CD4-positive, alpha-beta T cell (primary cell): ENCODE measurements around the gene CA11. TPM values are rescaled to one million over a fixed set of nuclear protein-coding genes. Genes with fewer than 3 reads are reported as not detected.

Experiments
- ATAC-seq: fragments of 200-7000 bp; cut with Tn5 transposase; one replicate; pipeline ENCODE4 v1.10.0; 2022; ENCODE audit warnings: mild to moderate bottlenecking; ENCODE audit not compliant: poor library complexity
- CTCF ChIA-PET: fragments of 350-600 bp; sonication (Branson Sonifier 250); formaldehyde crosslinking; loops from one replicate; lab custom pipeline; 2021; ENCODE audit warnings: antibody characterized with exemption, inconsistent platforms; lab: Charles Lee
- POLR2A ChIA-PET: fragments of 350-600 bp; sonication (Branson Sonifier 250); formaldehyde crosslinking; loops from one replicate; lab custom pipeline; 2021; ENCODE audit warnings: antibody characterized with exemption, inconsistent platforms; lab: Charles Lee
- DNase-seq, 14 experiments: peaks; one replicate each; pipeline ENCODE4 v3.0.0-alpha.2; 2013 to 2020; ENCODE audit warnings: mixed read lengths in 2 of 14
- H3K27ac ChIP-seq, 2 donors: one replicate each; pipeline versions ENCODE4 v1.5.1 to v1.7.0; 2013; ENCODE audit warnings: low read length in 2 of 2, low read depth in 1 of 2, mild to moderate bottlenecking in 1 of 2
- H3K27me3 ChIP-seq, 2 experiments: 1 replicate in 1 of 2; 2 replicates in 1 of 2; pipeline versions ENCODE4 v1.6.1 to v1.7.0; 2013; ENCODE audit warnings: low read length in 2 of 2, control low read depth in 1 of 2, mild to moderate bottlenecking in 1 of 2, moderate library complexity in 1 of 2; ENCODE audit not compliant: insufficient read depth in 2 of 2, control insufficient read depth in 1 of 2
- H3K36me3 ChIP-seq: one replicate; pipeline ENCODE4 v1.6.1; 2013; ENCODE audit warnings: low read length, control low read depth; ENCODE audit not compliant: insufficient read depth
- H3K4me1 ChIP-seq: one replicate; pipeline ENCODE4 v1.6.1; 2013; ENCODE audit warnings: low read length, control low read depth; ENCODE audit not compliant: insufficient read depth
- H3K4me3 ChIP-seq: one replicate; pipeline ENCODE4 v1.5.1; 2013; ENCODE audit warnings: mild to moderate bottlenecking, low read length, moderate library complexity
- H3K9me3 ChIP-seq, 2 experiments: 1 replicate in 1 of 2; 2 replicates in 1 of 2; pipeline versions ENCODE4 v1.6.1 to v1.7.0; 2013; ENCODE audit warnings: low read length in 2 of 2, mild to moderate bottlenecking in 2 of 2, control low read depth in 1 of 2, moderate library complexity in 1 of 2; ENCODE audit not compliant: control insufficient read depth in 1 of 2, insufficient read depth in 1 of 2
- H3K27ac Mint-ChIP-seq: one replicate; pipeline ENCODE4 v1.8.0; 2020; ENCODE audit warnings: mixed read lengths
- H3K27me3 Mint-ChIP-seq: one replicate; pipeline ENCODE4 v1.8.0; 2021; ENCODE audit warnings: mixed read lengths
- H3K36me3 Mint-ChIP-seq: one replicate; pipeline ENCODE4 v1.8.0; 2021; ENCODE audit warnings: low read depth, mixed read lengths
- H3K4me1 Mint-ChIP-seq: one replicate; pipeline ENCODE4 v1.8.0; 2021; ENCODE audit warnings: low read depth, mixed read lengths
- H3K4me3 Mint-ChIP-seq: one replicate; pipeline ENCODE4 v1.8.0; 2020; ENCODE audit warnings: mild to moderate bottlenecking, mixed read lengths
- H3K9me3 Mint-ChIP-seq: one replicate; pipeline ENCODE4 v1.8.0; 2020; ENCODE audit warnings: mixed read lengths
- CTCF ChIP-seq: fragments of 200-600 bp; IDR thresholded peaks from one replicate; pipeline ENCODE4 v1.8.0; 2022; ENCODE audit warnings: antibody characterized with exemption, mild to moderate bottlenecking
- intact Hi-C, 2 experiments: fragments of 100-400 bp; cut with DNase I in 1 of 2; cut with micrococcal nuclease in 1 of 2; formaldehyde crosslinking; loops; one replicate each; pipeline versions ENCODE4 v1.15.1 to v1.9.0; 2023 to 2025; cut with DNase I, micrococcal nuclease
- total RNA-seq, 174 experiments: library from RNA in 2 of 174; stranded (reverse) in 2 of 174; gene quantifications; one replicate each; pipeline ENCODE4 v1.2.3 and lab custom pipeline; 2021 to 2026

Gene CA11
- total RNA-seq, 2 experiments from 2014 or later = 11.0 to 12.4 TPM

- no peaks in the 10 kb centered on the region for H3K9me3 ChIP-seq
- intact Hi-C loops = no loop called here
- Mint-ChIP-seq H3K36me3 (no peaks in the 10 kb centered on the region), H3K27ac (no peak overlapping the region), H3K4me1 (peaks cover 1% of the 10 kb centered on the region), H3K9me3 (no peaks in the 10 kb centered on the region), H3K4me3 (no peak overlapping the region), H3K27me3 (no peaks in the 10 kb centered on the region)
- DNase-seq = no peak
- CTCF ChIA-PET = no interaction called here
- H3K27me3 ChIP-seq = no peaks in the 10 kb centered on the region
- no peaks in the 10 kb centered on the region for H3K36me3 ChIP-seq
- H3K27ac ChIP-seq = no peak overlapping the region
- no peak for ATAC-seq
- H3K4me3 ChIP-seq = no peak overlapping the region
- peaks cover 2% of the 10 kb centered on the region for H3K4me1 ChIP-seq
- POLR2A ChIA-PET = no interaction called here
- no peak for TF ChIP-seq CTCF
Observed at GRCh38 chr19:48669903-48670668, 24.1 kb upstream of the CA11 start.

GRCh38 chr19:48668761-48669160 is 22.8 kb upstream of the CA11 start:
- POLR2A ChIA-PET = no interaction called here
- no peak for TF ChIP-seq CTCF

GRCh38 chr19:48668332-48668731 is 22.3 kb upstream of the CA11 start:
- Histone ChIP-seq H3K4me1 (no peaks in the 10 kb centered on the region), H3K9me3 (no peaks in the 10 kb centered on the region), H3K4me3 (no peak overlapping the region), H3K27ac (peak overlapping the region in 1 of 2 donors; percentile 29), H3K27me3 (no peaks in the 10 kb centered on the region), H3K36me3 (no peaks in the 10 kb centered on the region)
- ChIA-PET POLR2A (no interaction called here), CTCF (no interaction called here)
- ATAC-seq (no peak), DNase-seq (no peak)
- Mint-ChIP-seq H3K27ac (no peak overlapping the region), H3K27me3 (no peaks in the 10 kb centered on the region), H3K9me3 (no peaks in the 10 kb centered on the region), H3K4me3 (no peak overlapping the region), H3K4me1 (no peaks in the 10 kb centered on the region), H3K36me3 (no peaks in the 10 kb centered on the region)
- TF ChIP-seq CTCF = no peak
- intact Hi-C loops = no loop called here

More at GRCh38 chr19:48668761-48669160, 22.8 kb upstream of the CA11 start:
- Mint-ChIP-seq H3K36me3 (no peaks in the 10 kb centered on the region), H3K4me3 (no peak overlapping the region), H3K27me3 (no peaks in the 10 kb centered on the region), H3K9me3 (no peaks in the 10 kb centered on the region), H3K4me1 (no peaks in the 10 kb centered on the region), H3K27ac (no peak overlapping the region)
- Histone ChIP-seq H3K4me1 (no peaks in the 10 kb centered on the region), H3K27me3 (no peaks in the 10 kb centered on the region), H3K9me3 (no peaks in the 10 kb centered on the region), H3K4me3 (no peak overlapping the region), H3K27ac (peak overlapping the region in 1 of 2 donors; percentile 29), H3K36me3 (no peaks in the 10 kb centered on the region)
- DNase-seq = no peak
- intact Hi-C loops = no loop called here
- CTCF ChIA-PET = no interaction called here
- ATAC-seq = no peak
